Caki2 (cell line): ENCODE measurements around the gene IFITM10. TPM values are rescaled to one million over a fixed set of nuclear protein-coding genes. Genes with fewer than 3 reads are reported as not detected.

Experiments used
- DNase-seq: peaks from one replicate; pipeline ENCODE4 v3.0.0-alpha.2; 2015; ENCODE audit warnings: low read depth
- in situ Hi-C: cut with HindIII; loops from 2 replicates; pipeline ENCODE4 v1.10.0; 2016; ENCODE audit warnings: low sequenced_read_pairs, low pct_unique_long_range_greater_than_20kb, mixed read lengths
- total RNA-seq: library from RNA; depleted of rRNA; stranded (reverse); fragments of >200 nt; shearing (Covaris generic); gene quantifications from 2 replicates; pipeline ENCODE4 v1.2.3, GENCODE V29; 2014; ENCODE audit warnings: low replicate concordance

IFITM10 gene
- total RNA-seq, 1 experiment from 2014 or later: 2.7 TPM

- in situ Hi-C loops: no loop called here
- no peak for DNase-seq
Observed at GRCh38 chr11:1733009-1733715, 17.2 kb downstream of the IFITM10 start.

GRCh38 chr11:1732418-1733008 lies 17.9 kb downstream of the IFITM10 start:
- no peak for DNase-seq
- in situ Hi-C loops: no loop called here

- in situ Hi-C loops: no loop called here
Observed at GRCh38 chr11:1731451-1732059, 18.8 kb downstream of the IFITM10 start.

GRCh38 chr11:1730059-1730629 lies 20.3 kb downstream of the IFITM10 start:
- DNase-seq: no peak
- in situ Hi-C loops: no loop called here

More at GRCh38 chr11:1731451-1732059, 18.8 kb downstream of the IFITM10 start:
- DNase-seq: no peak

- in situ Hi-C loops: no loop called here
- no peak for DNase-seq
Observed at GRCh38 chr11:1729692-1730011, 20.7 kb downstream of the IFITM10 start.

- no peak for DNase-seq
- in situ Hi-C loops: no loop called here
Observed at GRCh38 chr11:1728931-1729691, 21.3 kb downstream of the IFITM10 start.

- in situ Hi-C loops: no loop called here
- no peak for DNase-seq
Observed at GRCh38 chr11:1728301-1728700, 22.1 kb downstream of the IFITM10 start.

- DNase-seq: no peak
- in situ Hi-C loops: no loop called here
Observed at GRCh38 chr11:1727861-1728260, 22.5 kb downstream of the IFITM10 start.

- DNase-seq: no peak
- in situ Hi-C loops: no loop called here
Observed at GRCh38 chr11:1727096-1727690, 23.2 kb downstream of the IFITM10 start.

- DNase-seq: no peak
- in situ Hi-C loops: no loop called here
Observed at GRCh38 chr11:1719781-1720180, 30.6 kb downstream of the IFITM10 start.

- no peak for DNase-seq
- in situ Hi-C loops: no loop called here
Observed at GRCh38 chr11:1718326-1718725, 32.1 kb downstream of the IFITM10 start.

GRCh38 chr11:1717745-1718144 lies 32.6 kb downstream of the IFITM10 start:
- no peak for DNase-seq
- in situ Hi-C loops: no loop called here

- in situ Hi-C loops: no loop called here
- no peak for DNase-seq
Observed at GRCh38 chr11:1714908-1715885, 35.2 kb downstream of the IFITM10 start.

GRCh38 chr11:1708716-1709115 lies 41.7 kb downstream of the IFITM10 start:
- no peak for DNase-seq
- in situ Hi-C loops: no loop called here

GRCh38 chr11:1707751-1708150 lies 42.6 kb downstream of the IFITM10 start:
- in situ Hi-C loops: no loop called here
- no peak for DNase-seq

- in situ Hi-C loops: no loop called here
Observed at GRCh38 chr11:1706634-1707400, 43.6 kb downstream of the IFITM10 start.

More at GRCh38 chr11:1706634-1707400, 43.6 kb downstream of the IFITM10 start:
- peak; percentile 25 for DNase-seq
